Stimulated activated naive CD4-positive, alpha-beta T cell treated with Interleukin-2 at 50 U/mL for 16 hours (primary cell): Measurements from ENCODE around the gene CBLIF.
"Not testable (repeated sequence)": the region's sequence is repeated elsewhere in the genome, so short reads cannot be mapped to it uniquely, and the experiment has no call there.

ENCODE experiments used
- DNase-seq: peaks from one replicate; lab custom pipeline; 2025; lab: John Stamatoyannopoulos, UW

Gene CBLIF

GRCh38 chr11:59794417-59794816 lies 50.9 kb downstream of the CBLIF start:
- DNase-seq: no peak

- DNase-seq: no peak
Measured at GRCh38 chr11:59792507-59792906, 52.8 kb downstream of the CBLIF start.

- DNase-seq: no peak
Measured at GRCh38 chr11:59791639-59792038, 53.7 kb downstream of the CBLIF start.

DNA sequence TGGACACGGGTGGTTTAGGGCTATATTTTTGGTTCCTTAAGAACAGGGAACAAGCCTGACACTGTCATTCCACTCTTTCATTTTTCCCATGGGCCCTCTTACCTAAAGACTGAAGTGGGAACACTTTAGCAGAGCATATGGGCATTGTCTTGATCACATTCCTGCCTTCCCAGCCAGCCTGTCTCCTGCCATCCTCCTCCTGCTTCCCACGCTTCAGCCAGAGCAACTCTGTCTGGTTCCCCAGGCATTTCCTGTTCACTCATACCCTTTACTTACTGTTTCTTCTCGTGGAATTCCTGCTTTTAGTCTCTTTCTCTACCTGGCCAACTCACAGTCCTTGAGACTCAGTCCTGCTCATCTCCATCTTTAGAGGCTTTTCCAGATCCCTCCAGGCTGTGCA lies 57.5 kb downstream of the CBLIF start:
- no peak for DNase-seq

GRCh38 chr11:59787255-59787588 lies 58.1 kb downstream of the CBLIF start:
- DNase-seq: no peak

GRCh38 chr11:59785818-59786217 lies 59.5 kb downstream of the CBLIF start:
- DNase-seq: no peak

DNA sequence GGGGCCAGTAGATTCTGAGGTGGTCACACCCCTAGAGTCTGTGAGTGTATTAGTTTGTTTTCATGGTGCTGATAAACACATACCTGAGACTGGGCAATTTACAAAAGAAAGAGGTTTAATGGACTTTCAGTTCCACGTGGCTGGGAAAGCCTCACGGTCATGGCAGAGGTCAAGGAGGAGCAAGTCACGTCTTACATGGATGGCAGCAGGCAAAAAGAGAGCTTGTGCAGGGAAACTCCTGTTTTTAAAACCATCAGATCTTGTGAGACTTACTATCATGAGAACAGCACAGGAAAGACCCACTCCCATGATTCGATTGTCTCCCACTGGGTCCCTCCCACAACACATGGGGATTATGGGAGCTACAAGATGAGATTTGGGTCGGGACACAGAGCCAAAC lies 60.9 kb downstream of the CBLIF start:
- not testable (repeated sequence) for DNase-seq

DNA sequence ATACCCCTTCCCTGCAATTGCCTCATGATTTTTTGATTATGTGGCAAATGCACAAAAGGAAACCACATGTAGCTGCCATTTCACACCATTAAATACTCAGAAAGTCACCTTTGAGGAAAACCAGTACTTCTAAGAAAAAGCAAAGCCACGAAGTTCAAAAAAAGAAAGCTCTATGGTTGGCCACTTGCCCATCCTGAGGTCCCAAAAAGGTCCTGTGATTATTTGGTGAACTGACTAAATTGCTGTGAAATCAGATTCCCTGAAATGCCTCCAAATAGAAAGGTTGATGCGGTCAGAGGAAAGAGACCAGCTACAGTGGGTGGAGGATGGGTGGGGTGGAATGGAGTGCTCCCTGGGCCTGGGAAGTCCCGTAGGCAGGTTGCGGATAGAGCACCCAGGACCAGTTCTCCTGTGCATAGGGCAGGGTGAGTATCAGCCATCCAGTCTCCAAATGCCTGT lies 61.6 kb downstream of the CBLIF start:
- no peak for DNase-seq

DNA sequence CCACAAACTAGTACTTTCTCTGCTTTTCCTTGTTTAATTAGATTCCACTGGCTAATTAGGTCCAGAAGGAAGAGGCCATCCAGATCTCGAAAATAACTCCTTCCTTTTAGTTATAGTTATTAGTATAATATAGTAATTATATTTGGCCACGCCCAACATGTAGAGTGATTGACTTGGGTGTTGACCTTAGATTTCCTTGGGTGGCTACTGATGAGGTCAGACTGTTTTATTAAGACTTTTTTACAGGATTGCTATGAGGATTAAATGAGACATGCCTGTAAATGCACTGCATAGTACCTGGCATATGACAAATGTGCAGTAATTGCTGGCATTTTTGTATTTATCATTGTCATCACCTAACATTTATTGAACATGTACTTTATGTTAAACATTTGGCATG lies 63.2 kb downstream of the CBLIF start:
- no peak for DNase-seq

DNA sequence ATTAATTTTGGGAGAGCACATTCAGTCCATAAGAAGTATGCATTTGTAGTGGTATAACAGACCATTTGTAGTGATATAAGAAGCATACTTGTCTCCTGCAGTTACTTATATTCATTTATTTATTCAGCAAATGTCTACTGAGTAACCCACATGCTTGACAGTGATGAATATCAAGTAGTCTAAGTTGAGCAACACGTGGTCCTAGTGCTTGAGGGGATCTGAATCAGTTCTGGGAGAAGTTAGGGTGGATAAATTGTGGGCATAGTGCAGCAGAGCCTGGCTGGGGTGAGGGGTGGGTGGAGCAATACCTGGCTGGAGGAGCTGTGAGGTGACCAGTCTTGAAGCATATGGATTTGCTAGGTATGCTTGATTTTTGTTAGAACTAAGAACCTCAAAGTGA lies 65.8 kb downstream of the CBLIF start:
- no peak for DNase-seq
